ENCODE measurements around the gene SSU72.
A peak's percentile ranks its signal among the peaks of the same experiment; 100 is the strongest.
"Not testable (repeated sequence)": the region's sequence is repeated elsewhere in the genome, so short reads cannot be mapped to it uniquely, and the experiment has no call there.

The SSU72 gene

DNA sequence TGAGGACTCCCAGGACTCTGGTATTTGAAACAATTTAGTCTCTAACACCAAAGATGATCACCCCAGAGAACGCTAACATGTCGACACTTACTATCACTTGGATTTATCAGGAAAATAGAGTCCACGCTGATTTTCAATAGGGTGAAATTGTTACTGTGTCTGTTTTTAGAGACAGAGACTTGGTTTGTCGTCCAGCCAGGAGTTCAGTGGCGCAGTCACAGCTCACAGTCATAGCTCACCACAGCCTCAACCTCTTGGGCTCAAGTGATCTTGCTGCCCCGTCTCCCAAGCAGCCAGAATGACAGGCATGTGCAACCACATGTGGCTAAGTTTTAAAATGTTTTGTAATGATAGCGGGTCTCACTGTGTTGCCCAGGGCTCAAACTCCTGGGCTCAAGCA, 5.3 kb downstream of the SSU72 start:
- Mint-ChIP-seq H3K27me3 (no peaks in the 10 kb centered on the region), H3K27ac (peak overlapping the region; percentile 73 to 82), H3K36me3 (ENCODE audit: insufficient read depth) (peaks cover 66% of the 10 kb centered on the region), H3K9me3 (no peaks in the 10 kb centered on the region), H3K4me1 (ENCODE audit: low read depth in 2 of 2) (peaks cover 40 to 43% of the 10 kb centered on the region in 2 donors), H3K4me3 (peak overlapping the region in 1 of 2 donors; percentile 6)
- DNase-seq (no peak), ATAC-seq (replicated peaks) (no peak)

DNA sequence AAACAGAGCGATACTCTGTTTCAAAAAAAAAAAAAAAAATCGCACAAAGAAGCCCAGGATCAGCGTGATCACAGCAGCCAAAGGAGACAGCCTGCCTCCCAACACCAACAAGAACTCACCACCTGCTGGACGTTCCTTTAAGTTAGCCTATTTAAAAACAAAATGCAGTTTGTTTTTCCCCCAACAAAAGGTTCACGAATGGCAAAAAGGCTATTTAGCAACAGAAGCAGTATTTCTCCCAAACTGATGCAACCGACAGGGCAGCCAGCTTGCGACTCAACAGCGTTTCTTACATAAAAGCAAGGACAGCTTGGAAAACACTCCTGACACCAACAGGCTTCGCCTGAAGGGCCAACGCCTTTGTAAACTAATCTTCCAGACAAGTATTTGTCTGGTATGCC, 6.8 kb downstream of the SSU72 start:
- no peaks in the 10 kb centered on the region for H3K27me3 Mint-ChIP-seq
- H3K4me1 Mint-ChIP-seq (ENCODE audit: low read depth in 2 of 2) = peaks cover 35 to 41% of the 10 kb centered on the region in 2 donors

DNA sequence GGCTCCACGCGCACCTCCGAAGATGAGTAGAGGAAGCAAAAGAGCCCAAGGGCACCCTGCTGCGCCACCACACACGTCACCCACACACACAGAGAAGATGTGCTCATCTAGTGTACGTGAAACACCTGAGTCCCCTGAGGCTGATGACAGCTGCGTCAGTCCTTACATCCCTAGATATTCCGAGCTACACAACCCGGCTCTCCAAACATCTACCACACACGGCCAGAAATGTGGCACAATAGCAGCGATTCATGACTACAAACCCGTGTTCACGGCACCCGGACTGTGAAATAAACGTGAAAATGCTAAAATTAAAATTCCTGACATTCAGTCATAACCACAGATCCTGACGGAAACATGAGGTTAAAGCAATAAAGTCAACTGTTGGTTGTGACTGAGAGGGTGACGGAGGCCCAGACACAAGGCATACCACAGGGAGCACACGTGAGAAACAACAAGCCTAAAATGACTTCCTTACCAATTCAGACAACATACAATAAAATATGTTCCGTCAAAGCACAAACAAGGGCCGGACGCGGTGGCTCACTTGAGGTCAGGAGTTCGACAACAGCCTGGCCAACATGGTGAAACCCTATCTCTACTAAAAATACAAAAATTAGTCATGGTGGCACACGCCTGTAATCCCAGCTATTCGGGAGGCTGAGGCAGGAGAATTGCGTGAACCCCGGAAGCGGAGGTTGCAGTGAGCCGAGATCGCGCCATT, 7.3 kb downstream of the SSU72 start:
- DNase-seq (no peak), ATAC-seq (replicated peaks) (no peak)
- peak overlapping the region; percentile 60 to 77 for H3K27ac Mint-ChIP-seq
- peaks cover 71% of the 10 kb centered on the region for H3K36me3 Mint-ChIP-seq (ENCODE audit: insufficient read depth)
- H3K9me3 Mint-ChIP-seq = no peaks in the 10 kb centered on the region
- peak overlapping the region; percentile 12 to 22 for H3K4me3 Mint-ChIP-seq
- H3K27me3 Mint-ChIP-seq = no peaks in the 10 kb centered on the region
- H3K4me1 Mint-ChIP-seq (ENCODE audit: low read depth in 2 of 2) = peaks cover 35 to 41% of the 10 kb centered on the region in 2 donors

More for the DNA sequence above, 6.8 kb downstream of the SSU72 start:
- DNase-seq (no peak), ATAC-seq (replicated peaks) (no peak)
- no peaks in the 10 kb centered on the region for H3K9me3 Mint-ChIP-seq
- no peak overlapping the region for H3K4me3 Mint-ChIP-seq
- H3K27ac Mint-ChIP-seq = peak overlapping the region; percentile 60 to 77
- H3K36me3 Mint-ChIP-seq (ENCODE audit: insufficient read depth) = peaks cover 66% of the 10 kb centered on the region

DNA sequence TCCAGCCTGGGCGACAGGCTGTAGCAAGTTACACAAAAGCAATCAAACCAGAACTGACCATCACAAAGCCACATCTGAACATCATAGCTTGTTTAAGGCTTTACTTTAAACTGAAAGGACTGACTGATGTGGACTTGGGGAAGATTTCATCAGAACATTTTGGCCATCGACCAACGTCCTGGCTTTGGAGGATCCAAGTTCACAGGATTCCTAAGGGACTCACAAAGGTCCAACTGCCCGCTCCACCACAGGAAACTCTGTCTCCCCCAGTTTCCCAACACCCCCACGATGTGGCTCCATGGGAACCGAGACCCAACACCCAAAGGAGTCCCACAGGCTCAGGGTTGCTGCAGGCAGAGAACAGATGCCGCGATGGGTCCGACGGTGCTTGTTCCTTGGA, 9.3 kb downstream of the SSU72 start:
- Mint-ChIP-seq H3K36me3 (ENCODE audit: insufficient read depth) (peaks cover 71% of the 10 kb centered on the region), H3K9me3 (no peaks in the 10 kb centered on the region), H3K27ac (peak overlapping the region in 1 of 2 donors; percentile 60), H3K27me3 (no peaks in the 10 kb centered on the region), H3K4me3 (no peak overlapping the region), H3K4me1 (ENCODE audit: low read depth in 2 of 2) (peaks cover 32 to 37% of the 10 kb centered on the region in 2 donors)
- DNase-seq (no peak), ATAC-seq (replicated peaks) (no peak)

DNA sequence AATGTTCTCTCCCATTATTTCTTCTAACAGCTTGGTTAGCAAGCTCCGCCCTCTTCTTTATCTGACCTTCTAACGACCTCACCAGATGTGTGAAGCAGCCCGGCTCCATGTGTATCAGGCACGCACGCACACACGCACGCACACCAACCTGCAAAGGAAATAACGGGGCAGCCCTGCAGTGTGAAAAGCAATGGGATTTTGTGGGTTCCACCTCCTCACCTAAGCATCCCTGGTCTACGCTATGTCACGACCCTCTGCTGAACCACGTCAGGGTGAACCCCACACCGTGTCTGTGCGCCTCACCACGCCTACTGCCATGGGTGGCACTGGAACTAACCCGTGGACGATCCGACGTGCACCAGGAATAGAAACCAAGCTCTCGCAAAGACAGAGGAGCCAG, 10.4 kb downstream of the SSU72 start:
- Mint-ChIP-seq H3K27ac (peak overlapping the region in 1 of 2 donors; percentile 33), H3K27me3 (no peaks in the 10 kb centered on the region), H3K9me3 (no peaks in the 10 kb centered on the region), H3K36me3 (ENCODE audit: insufficient read depth) (peaks cover 69% of the 10 kb centered on the region), H3K4me1 (ENCODE audit: low read depth in 2 of 2) (peaks cover 24 to 31% of the 10 kb centered on the region in 2 donors), H3K4me3 (no peak overlapping the region)
- ATAC-seq (replicated peaks) = no peak
- no peak for DNase-seq

DNA sequence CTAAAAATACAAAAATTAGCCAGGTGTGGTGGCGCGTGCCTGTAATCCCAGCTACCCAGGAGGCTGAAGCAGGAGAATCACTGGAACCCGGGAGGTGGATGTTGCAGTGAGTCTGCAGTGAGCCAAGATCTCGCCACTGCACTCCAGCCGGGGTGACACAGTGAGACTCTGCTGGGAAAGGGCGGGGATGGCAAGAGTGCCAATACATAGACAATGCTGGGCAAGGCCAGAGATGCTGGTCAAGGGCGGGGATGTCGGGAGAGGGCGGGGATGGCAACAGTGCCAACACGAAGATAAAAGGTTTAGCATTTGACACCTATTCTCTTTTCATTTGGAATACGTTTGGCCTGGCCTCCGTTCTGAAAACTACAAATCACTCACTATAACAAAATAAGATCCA, 11.0 kb downstream of the SSU72 start:
- no peaks in the 10 kb centered on the region for H3K9me3 Mint-ChIP-seq
- H3K36me3 Mint-ChIP-seq (ENCODE audit: insufficient read depth) = peaks cover 66% of the 10 kb centered on the region
- DNase-seq (no peak), ATAC-seq (replicated peaks) (no peak)
- peak overlapping the region in 1 of 2 donors; percentile 33 for H3K27ac Mint-ChIP-seq
- H3K27me3 Mint-ChIP-seq = no peaks in the 10 kb centered on the region
- no peak overlapping the region for H3K4me3 Mint-ChIP-seq
- H3K4me1 Mint-ChIP-seq (ENCODE audit: low read depth in 2 of 2) = peaks cover 27 to 34% of the 10 kb centered on the region in 2 donors

DNA sequence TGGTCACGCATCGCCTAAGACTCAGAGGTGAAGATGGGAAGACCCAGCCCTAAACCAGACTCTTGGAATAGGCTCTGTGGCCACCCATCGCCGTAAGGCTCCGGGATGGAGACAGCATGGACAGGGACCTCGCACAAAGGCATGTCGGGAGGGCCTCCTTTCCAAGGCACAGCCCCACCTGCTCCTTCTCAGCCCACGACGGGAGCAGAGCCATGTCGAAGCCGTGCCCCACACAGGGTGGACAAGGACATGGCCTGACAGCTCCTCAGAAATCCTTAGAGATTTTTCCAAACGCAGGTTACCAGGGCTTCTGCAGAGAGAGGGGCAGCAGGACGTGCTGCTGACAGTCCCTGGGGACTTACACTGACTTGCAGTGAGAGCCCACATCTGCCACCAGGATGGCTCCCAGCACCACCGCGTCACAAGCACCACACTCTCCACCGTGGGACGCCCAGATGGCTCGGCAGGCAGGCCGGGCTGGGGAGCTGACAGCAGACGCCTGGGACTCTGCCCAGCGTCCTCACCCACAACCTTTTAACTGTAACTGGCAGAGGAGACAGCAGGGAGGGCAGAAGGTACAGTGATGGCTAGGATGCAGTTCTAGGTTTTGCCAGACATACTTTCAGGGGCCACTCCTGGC, 12.0 kb downstream of the SSU72 start:
- peaks cover 64% of the 10 kb centered on the region for H3K36me3 Mint-ChIP-seq (ENCODE audit: insufficient read depth)

DNA sequence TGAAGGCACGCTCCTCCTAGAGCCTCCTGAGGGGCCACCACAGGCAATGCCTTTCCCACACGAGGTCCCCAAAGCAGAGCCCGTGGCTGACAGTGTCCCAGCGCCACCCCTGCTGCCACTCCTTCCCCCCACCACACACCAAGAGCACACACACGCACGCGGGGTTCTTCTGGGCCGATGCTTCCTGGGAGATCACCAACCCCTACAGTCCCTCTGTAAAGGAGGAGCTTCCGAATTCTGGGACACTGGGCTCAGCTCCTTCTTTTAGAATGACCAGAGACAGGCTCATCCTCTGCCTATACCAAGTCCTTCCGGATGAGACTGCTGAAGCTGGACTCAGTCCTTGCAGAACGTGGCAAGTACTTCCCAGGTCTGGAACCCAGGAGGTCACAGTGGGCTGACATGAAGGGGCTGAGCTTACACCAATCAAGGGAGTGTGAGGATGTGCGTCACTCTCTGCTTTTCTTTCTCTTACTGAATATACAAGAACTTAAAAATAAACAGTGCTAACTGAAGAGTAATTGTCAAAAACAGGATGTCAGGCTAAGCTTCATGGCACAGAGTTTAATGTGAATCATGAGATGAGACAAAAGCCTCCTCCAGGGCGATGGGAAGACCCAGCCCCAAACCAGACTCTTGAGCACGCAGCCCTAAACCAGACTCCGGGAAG, 12.7 kb downstream of the SSU72 start:
- Mint-ChIP-seq H3K4me1 (ENCODE audit: low read depth in 2 of 2) (peaks cover 19 to 24% of the 10 kb centered on the region in 2 donors), H3K4me3 (no peak overlapping the region), H3K27ac (peak overlapping the region in 1 of 2 donors; percentile 83), H3K36me3 (ENCODE audit: insufficient read depth) (peaks cover 64% of the 10 kb centered on the region), H3K9me3 (no peaks in the 10 kb centered on the region), H3K27me3 (no peaks in the 10 kb centered on the region)
- DNase-seq (no peak), ATAC-seq (replicated peaks) (no peak)

More for the DNA sequence above, 12.0 kb downstream of the SSU72 start:
- Mint-ChIP-seq H3K4me1 (ENCODE audit: low read depth in 2 of 2) (peaks cover 26 to 32% of the 10 kb centered on the region in 2 donors), H3K9me3 (no peaks in the 10 kb centered on the region), H3K27ac (no peak overlapping the region), H3K27me3 (no peaks in the 10 kb centered on the region), H3K4me3 (no peak overlapping the region)
- DNase-seq (no peak), ATAC-seq (replicated peaks) (no peak)

DNA sequence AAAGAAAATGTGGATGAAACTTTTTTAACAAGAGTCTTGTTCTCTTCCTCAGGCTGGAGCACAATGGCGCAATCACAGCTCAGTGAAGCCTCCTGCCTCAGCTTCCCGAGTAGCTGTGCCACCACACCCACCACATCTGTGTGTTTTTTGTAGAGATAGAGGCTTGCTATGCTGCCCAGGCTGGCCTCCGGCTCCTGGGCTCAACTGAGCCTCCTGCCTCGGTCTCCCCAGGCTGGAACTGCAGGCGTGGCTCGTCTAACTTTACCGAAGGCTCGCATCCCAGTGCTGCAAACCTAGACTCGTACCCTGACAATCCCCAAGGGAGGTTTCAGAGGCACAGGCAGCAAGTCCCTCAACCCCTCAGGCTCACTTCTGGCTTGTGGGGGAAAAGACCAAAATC, 14.5 kb downstream of the SSU72 start:
- DNase-seq = no peak
- ATAC-seq (replicated peaks) = no peak
- Mint-ChIP-seq H3K9me3 (no peaks in the 10 kb centered on the region), H3K4me3 (no peak overlapping the region), H3K27ac (no peak overlapping the region), H3K4me1 (ENCODE audit: low read depth in 2 of 2) (peaks cover 16 to 23% of the 10 kb centered on the region in 2 donors), H3K27me3 (no peaks in the 10 kb centered on the region), H3K36me3 (ENCODE audit: insufficient read depth) (peaks cover 55% of the 10 kb centered on the region)

DNA sequence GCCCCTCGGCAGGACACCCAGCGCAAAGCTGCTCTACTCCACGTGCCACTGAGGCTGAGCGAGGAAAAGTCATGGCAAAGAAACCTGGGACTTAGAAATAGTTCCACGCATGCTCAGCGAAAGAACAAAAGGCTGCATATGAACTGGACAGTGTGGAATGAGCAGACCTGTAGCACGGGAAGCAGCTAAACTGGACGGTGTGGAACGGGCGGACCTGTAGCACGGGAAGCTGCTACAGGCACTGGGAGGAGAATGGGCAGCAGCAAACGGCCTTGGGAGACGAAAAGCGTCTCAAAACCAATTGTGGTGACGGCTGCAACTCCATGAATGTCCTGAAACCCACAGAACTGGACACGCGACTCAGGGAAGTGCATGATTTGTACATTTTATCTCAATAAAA, 15.6 kb downstream of the SSU72 start:
- DNase-seq = no peak
- H3K27me3 Mint-ChIP-seq = no peaks in the 10 kb centered on the region
- no peak overlapping the region for H3K4me3 Mint-ChIP-seq
- H3K9me3 Mint-ChIP-seq = no peaks in the 10 kb centered on the region
- no peak overlapping the region for H3K27ac Mint-ChIP-seq
- peaks cover 44% of the 10 kb centered on the region for H3K36me3 Mint-ChIP-seq (ENCODE audit: insufficient read depth)
- H3K4me1 Mint-ChIP-seq (ENCODE audit: low read depth in 2 of 2) = peaks cover 13 to 17% of the 10 kb centered on the region in 2 donors
- no peak for ATAC-seq (replicated peaks)

DNA sequence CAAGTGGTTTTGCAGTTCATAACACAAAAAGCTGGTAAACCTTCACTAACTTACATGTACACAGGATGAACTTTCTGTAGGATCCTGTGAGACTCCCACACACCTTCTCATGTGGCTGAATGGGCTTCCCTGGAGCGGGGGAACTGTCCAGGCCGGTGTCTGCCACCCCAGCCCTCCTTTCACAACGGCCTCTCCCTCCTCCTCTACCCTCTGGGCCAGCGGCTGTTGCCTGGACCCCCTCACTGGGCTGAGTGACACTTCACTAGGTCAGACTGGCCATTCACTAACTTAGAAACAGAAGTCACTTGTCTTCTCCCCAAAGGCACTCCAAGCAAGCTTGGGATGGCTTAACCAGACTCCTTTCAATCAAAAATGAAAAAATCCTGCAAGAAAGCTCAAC, 16.1 kb downstream of the SSU72 start:
- peak overlapping the region in 1 of 2 donors; percentile 46 for H3K27ac Mint-ChIP-seq
- ATAC-seq (replicated peaks) = no peak
- no peaks in the 10 kb centered on the region for H3K9me3 Mint-ChIP-seq
- H3K27me3 Mint-ChIP-seq = no peaks in the 10 kb centered on the region
- peaks cover 39% of the 10 kb centered on the region for H3K36me3 Mint-ChIP-seq (ENCODE audit: insufficient read depth)
- no peak overlapping the region for H3K4me3 Mint-ChIP-seq
- peaks cover 13 to 15% of the 10 kb centered on the region in 2 donors for H3K4me1 Mint-ChIP-seq (ENCODE audit: low read depth in 2 of 2)
- DNase-seq = no peak

DNA sequence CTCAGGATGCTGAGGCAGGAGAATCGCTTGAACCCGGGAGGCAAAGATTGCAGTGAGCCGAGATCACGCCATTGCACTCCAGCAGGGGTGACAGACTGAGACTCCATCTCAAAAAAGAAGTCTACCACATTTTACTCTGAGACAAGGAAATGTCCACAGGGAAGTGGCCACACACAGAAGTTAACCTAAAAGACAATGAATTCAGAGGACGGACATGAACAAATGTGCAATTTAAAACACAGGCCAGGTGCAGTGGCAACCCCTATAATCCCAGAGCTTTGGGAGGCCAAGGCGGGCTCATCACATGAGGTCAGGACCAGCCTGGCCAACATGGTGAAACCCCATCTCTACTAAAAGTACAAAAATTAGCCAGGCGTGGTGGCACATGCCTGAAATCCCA, 17.0 kb downstream of the SSU72 start:
- ATAC-seq (replicated peaks); H3K4me3 Mint-ChIP-seq; H3K9me3 Mint-ChIP-seq; H3K27me3 Mint-ChIP-seq; DNase-seq; H3K27ac Mint-ChIP-seq: not testable (repeated sequence)
- H3K4me1 Mint-ChIP-seq (ENCODE audit: low read depth in 2 of 2) = peaks cover 13 to 15% of the 10 kb centered on the region in 2 donors
- H3K36me3 Mint-ChIP-seq (ENCODE audit: insufficient read depth) = peaks cover 30% of the 10 kb centered on the region

DNA sequence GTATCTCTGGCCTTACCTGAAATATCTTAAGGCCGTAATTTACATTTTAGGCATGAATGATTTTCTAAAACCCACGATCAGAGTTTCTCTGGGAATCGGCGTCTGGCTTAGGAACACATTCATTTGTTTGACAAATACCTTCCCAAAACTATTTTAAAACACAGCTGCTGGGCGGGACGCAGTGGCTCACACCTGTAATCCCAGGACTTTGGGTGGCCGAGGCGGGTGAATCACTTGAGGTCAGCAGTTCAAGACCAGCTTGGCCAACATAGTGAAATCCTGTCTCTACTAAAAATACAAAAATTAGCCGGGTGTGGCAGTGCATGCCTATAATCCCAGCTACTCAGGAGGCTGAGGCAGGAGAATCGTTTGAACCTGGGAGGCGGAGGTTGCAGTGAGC, 17.7 kb downstream of the SSU72 start:
- H3K9me3 Mint-ChIP-seq; H3K27ac Mint-ChIP-seq; DNase-seq; ATAC-seq (replicated peaks); H3K4me3 Mint-ChIP-seq; H3K27me3 Mint-ChIP-seq: not testable (repeated sequence)
- Mint-ChIP-seq H3K36me3 (ENCODE audit: insufficient read depth) (peaks cover 23% of the 10 kb centered on the region), H3K4me1 (ENCODE audit: low read depth in 2 of 2) (peaks cover 13 to 17% of the 10 kb centered on the region in 2 donors)

All from effector memory CD8-positive, alpha-beta T cell (primary cell).